MM.1S (cell line): ENCODE results near the gene ADARB2.

Experiments
- DNase-seq: peaks from one replicate; pipeline ENCODE4 v3.0.0-alpha.2; 2015
- H2AFZ ChIP-seq: fragments of 300-600 bp; sonication (generic); 2 replicates; pipeline ENCODE4 v1.6.0; 2016; ENCODE audit warnings: antibody characterized with exemption, low read length
- H3F3A ChIP-seq: fragments of 300-600 bp; sonication (generic); 2 replicates; pipeline ENCODE4 v1.6.1; 2016; ENCODE audit warnings: mild to moderate bottlenecking, antibody characterized with exemption, low read length, moderate library complexity, mixed read lengths; ENCODE audit not compliant: insufficient read depth
- H3K27ac ChIP-seq: fragments of 300-600 bp; sonication (generic); 2 replicates; pipeline ENCODE4 v1.5.1; 2016; ENCODE audit warnings: mild to moderate bottlenecking, low read length
- H3K27me3 ChIP-seq: fragments of 300-600 bp; sonication (generic); replicated peaks from 2 replicates; pipeline ENCODE4 v1.6.0; 2016; ENCODE audit warnings: low read length; ENCODE audit not compliant: insufficient read depth
- H3K36me3 ChIP-seq: fragments of 300-600 bp; sonication (generic); replicated peaks from 2 replicates; pipeline ENCODE4 v1.6.1; 2016; ENCODE audit warnings: mild to moderate bottlenecking, low read length, mixed read lengths; ENCODE audit not compliant: insufficient read depth
- H3K4me1 ChIP-seq: fragments of 300-600 bp; sonication (generic); 2 replicates; pipeline ENCODE4 v1.6.1; 2016; ENCODE audit warnings: low read length, mixed read lengths
- H3K4me2 ChIP-seq: fragments of 300-600 bp; sonication (generic); 2 replicates; pipeline ENCODE4 v1.6.0; 2016; ENCODE audit warnings: low read depth, low read length
- H3K4me3 ChIP-seq: fragments of 300-600 bp; sonication (generic); 2 replicates; pipeline ENCODE4 v1.5.1; 2016; ENCODE audit warnings: low read length, mixed read lengths
- H3K79me2 ChIP-seq: fragments of 300-600 bp; sonication (generic); 2 replicates; pipeline ENCODE4 v1.6.1; 2016; ENCODE audit warnings: mixed run types, low read length, mixed read lengths
- H3K9ac ChIP-seq: fragments of 300-600 bp; sonication (generic); 2 replicates; pipeline ENCODE4 v1.6.1; 2016; ENCODE audit warnings: low read length, mixed read lengths
- H3K9me2 ChIP-seq: fragments of 300-600 bp; sonication (generic); replicated peaks from 2 replicates; pipeline ENCODE4 v1.6.1; 2016; ENCODE audit warnings: mild to moderate bottlenecking, low read length, mixed read lengths; ENCODE audit not compliant: insufficient read depth
- H3K9me3 ChIP-seq: fragments of 300-600 bp; sonication (generic); replicated peaks from 2 replicates; pipeline ENCODE4 v1.6.1; 2016; ENCODE audit warnings: mild to moderate bottlenecking, low read length, mixed read lengths; ENCODE audit not compliant: insufficient read depth
- H4K20me1 ChIP-seq: fragments of 300-600 bp; sonication (generic); 2 replicates; pipeline ENCODE4 v1.6.1; 2016; ENCODE audit warnings: mild to moderate bottlenecking, low read length, moderate library complexity, mixed read lengths; ENCODE audit not compliant: insufficient read depth
- EZH2 ChIP-seq: fragments of 300-600 bp; sonication (generic); optimal IDR thresholded peaks from 2 replicates; pipeline ENCODE3; 2017; ENCODE audit warnings: low read depth, mild to moderate bottlenecking, antibody characterized with exemption, low read length, mixed read lengths
- EZH2phosphoT487 ChIP-seq: fragments of 300-600 bp; sonication (generic); IDR thresholded peaks from 2 replicates; pipeline ENCODE4 v1.6.1; 2018; ENCODE audit warnings: antibody characterized with exemption, low read length
- TF ChIP-seq, protein P1 (sequence below): fragments of 300-600 bp; sonication (generic); IDR thresholded peaks from 2 replicates; pipeline ENCODE4 v1.5.1; 2016; ENCODE audit warnings: antibody characterized with exemption, low read length, mixed read lengths

Gene ADARB2

GRCh38 chr10:1205450-1206030 is 531.8 kb downstream of the ADARB2 start:
- TF ChIP-seq EZH2: no peak
- H3K79me2 ChIP-seq: no peaks in the 10 kb centered on the region
- H3K27me3 ChIP-seq: peaks cover 6% of the 10 kb centered on the region; the same call in 1 of the 2 replicates
- H3K4me1 ChIP-seq: no peaks in the 10 kb centered on the region
- H3K9me3 ChIP-seq: no peaks in the 10 kb centered on the region
- no peak overlapping the region for H3K9ac ChIP-seq
- H3K4me3 ChIP-seq: no peak overlapping the region
- no peak for DNase-seq
- no peak overlapping the region for H3K4me2 ChIP-seq
- no peaks in the 10 kb centered on the region for H3F3A ChIP-seq
- H3K36me3 ChIP-seq: no peaks in the 10 kb centered on the region
- no peaks in the 10 kb centered on the region for H3K9me2 ChIP-seq
- H3K27ac ChIP-seq: no peak overlapping the region
- H2AFZ ChIP-seq: no peak overlapping the region
- H4K20me1 ChIP-seq: no peaks in the 10 kb centered on the region

DNA sequence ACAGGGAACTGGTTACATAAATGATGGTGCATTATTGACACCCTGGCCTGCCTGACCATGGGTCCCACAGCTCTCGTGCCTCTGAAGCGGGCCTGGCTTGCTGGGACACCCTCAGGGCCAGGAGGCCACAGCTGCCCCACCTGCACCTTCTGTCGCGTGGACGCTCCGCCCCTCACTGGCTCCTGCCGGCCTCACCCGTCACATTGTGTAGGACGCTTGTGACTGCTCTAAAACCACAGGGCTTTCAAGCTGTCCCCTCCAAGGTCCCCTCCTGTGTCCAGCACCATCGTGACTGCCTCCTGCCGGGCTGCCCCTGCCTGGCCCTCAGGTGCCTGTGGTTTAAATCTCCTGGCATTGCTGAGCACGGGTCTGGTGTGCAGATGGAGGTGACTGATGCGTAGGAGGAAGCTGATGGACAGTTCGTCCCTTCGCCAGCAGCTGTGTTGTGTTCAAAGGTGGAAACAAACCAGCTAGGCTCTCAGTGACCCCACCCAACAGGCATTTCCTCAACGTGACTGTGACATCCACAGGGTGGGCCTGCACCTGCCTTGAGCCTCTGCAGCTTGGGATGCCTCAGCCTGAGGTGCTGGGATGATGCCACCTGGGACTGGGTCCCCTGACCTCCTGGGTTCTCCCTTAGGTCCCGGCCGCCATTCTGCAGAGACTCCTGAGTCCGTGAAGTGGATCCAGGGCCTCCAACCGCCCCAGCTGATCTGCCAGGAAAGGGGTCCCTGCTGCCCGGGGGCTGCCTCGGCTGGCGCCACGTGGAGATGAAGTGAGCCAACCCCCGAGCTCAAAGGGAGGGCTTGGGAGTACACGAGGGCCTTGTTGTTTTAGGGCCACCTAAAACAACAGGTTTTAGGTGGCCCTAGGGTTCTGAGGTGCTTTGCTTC is 532.6 kb downstream of the ADARB2 start:
- no peaks in the 10 kb centered on the region for H3K4me1 ChIP-seq
- no peak overlapping the region for H3K4me2 ChIP-seq
- H3F3A ChIP-seq: no peaks in the 10 kb centered on the region
- H3K9ac ChIP-seq: no peak overlapping the region
- no peak overlapping the region for H3K4me3 ChIP-seq
- H3K27me3 ChIP-seq: peaks cover 12% of the 10 kb centered on the region
- H2AFZ ChIP-seq: no peak overlapping the region
- H3K9me2 ChIP-seq: no peaks in the 10 kb centered on the region
- H4K20me1 ChIP-seq: no peaks in the 10 kb centered on the region
- TF ChIP-seq EZH2phosphoT487: no peak
- TF ChIP-seq, protein P1, sequence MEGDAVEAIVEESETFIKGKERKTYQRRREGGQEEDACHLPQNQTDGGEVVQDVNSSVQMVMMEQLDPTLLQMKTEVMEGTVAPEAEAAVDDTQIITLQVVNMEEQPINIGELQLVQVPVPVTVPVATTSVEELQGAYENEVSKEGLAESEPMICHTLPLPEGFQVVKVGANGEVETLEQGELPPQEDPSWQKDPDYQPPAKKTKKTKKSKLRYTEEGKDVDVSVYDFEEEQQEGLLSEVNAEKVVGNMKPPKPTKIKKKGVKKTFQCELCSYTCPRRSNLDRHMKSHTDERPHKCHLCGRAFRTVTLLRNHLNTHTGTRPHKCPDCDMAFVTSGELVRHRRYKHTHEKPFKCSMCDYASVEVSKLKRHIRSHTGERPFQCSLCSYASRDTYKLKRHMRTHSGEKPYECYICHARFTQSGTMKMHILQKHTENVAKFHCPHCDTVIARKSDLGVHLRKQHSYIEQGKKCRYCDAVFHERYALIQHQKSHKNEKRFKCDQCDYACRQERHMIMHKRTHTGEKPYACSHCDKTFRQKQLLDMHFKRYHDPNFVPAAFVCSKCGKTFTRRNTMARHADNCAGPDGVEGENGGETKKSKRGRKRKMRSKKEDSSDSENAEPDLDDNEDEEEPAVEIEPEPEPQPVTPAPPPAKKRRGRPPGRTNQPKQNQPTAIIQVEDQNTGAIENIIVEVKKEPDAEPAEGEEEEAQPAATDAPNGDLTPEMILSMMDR: no peak
- TF ChIP-seq EZH2: no peak
- no peaks in the 10 kb centered on the region for H3K9me3 ChIP-seq
- H3K27ac ChIP-seq: no peak overlapping the region
- no peak for DNase-seq
- H3K36me3 ChIP-seq: no peaks in the 10 kb centered on the region
- no peaks in the 10 kb centered on the region for H3K79me2 ChIP-seq

DNA sequence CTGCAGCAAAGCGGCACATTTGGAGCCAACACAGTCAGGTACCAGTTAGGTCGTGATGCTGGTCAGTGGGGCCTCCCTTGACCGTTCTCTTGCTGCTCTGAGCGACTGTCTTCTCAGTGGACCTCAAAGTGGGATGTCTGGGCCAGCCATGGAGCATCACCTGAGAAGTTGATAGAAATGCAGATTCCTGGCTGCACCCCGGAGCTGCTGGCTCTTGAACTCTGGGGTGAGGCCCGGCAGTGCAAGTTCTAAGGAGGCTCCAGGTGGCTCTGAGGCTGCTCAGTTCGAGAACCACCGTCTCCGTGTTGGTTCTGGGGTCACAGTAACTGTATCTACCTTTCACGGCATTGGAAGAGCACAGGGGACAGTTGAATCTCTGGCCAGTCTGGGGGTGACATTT is 533.6 kb downstream of the ADARB2 start:
- no peak overlapping the region for H3K9ac ChIP-seq
- H2AFZ ChIP-seq: no peak overlapping the region
- H3K36me3 ChIP-seq: no peaks in the 10 kb centered on the region
- H3F3A ChIP-seq: no peaks in the 10 kb centered on the region
- DNase-seq: no peak
- no peak overlapping the region for H3K27ac ChIP-seq
- H3K4me1 ChIP-seq: no peaks in the 10 kb centered on the region
- peaks cover 12% of the 10 kb centered on the region for H3K27me3 ChIP-seq
- no peaks in the 10 kb centered on the region for H3K79me2 ChIP-seq
- no peak overlapping the region for H3K4me3 ChIP-seq
- no peaks in the 10 kb centered on the region for H4K20me1 ChIP-seq
- no peak overlapping the region for H3K4me2 ChIP-seq
- H3K9me3 ChIP-seq: no peaks in the 10 kb centered on the region
- no peaks in the 10 kb centered on the region for H3K9me2 ChIP-seq
- TF ChIP-seq, protein P1: no peak
- no peak for TF ChIP-seq EZH2

DNA sequence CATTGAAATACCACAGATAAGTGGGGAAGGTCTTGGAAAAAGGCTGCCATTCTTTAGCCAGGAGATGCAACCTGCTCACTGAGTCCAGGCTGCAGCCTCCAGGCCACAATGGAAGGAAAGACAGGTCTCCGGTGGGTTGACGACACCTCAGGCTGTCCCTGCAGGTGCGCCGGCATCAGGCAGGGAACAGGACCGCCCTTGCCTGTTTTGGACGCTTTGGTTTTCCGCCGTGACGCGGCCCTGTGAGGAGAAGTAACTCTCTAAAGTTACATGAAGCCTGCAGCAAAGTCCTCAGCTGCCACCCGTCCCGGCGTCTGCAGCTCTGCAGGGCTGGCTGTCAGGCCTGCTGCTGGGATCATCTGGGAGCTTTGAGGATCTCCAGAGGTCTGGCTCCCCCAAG is 534.1 kb downstream of the ADARB2 start:
- no peak for DNase-seq
- Histone ChIP-seq H3K4me2 (no peak overlapping the region), H3K9ac (no peak overlapping the region), H3K9me3 (no peaks in the 10 kb centered on the region), H3K4me1 (no peaks in the 10 kb centered on the region), H2AFZ (no peak overlapping the region), H3K79me2 (no peaks in the 10 kb centered on the region), H3K27ac (no peak overlapping the region), H3K4me3 (no peak overlapping the region), H4K20me1 (no peaks in the 10 kb centered on the region), H3K27me3 (peaks cover 12% of the 10 kb centered on the region), H3K9me2 (no peaks in the 10 kb centered on the region), H3K36me3 (no peaks in the 10 kb centered on the region), H3F3A (no peaks in the 10 kb centered on the region)
- TF ChIP-seq EZH2phosphoT487 (no peak), EZH2 (no peak)
- TF ChIP-seq, protein P1: no peak
